GM19099 (cell line): Measurements from ENCODE around the gene FAM177B.

Experiments
- POLR2A ChIP-seq: IDR thresholded peaks from 3 replicates; pipeline ENCODE4 v1.6.1; 2011; ENCODE audit warnings: low read depth; ENCODE audit not compliant: insufficient read length; ENCODE audit errors: extremely low read depth

Gene FAM177B

GRCh38 chr1:222736972-222737371, at the start of gene FAM177B:
Gene FAM177B (plus strand): TSS chr1:222737202. CDS start chr1:222746546, 9,344 bp downstream.
- no peak for TF ChIP-seq POLR2A

GRCh38 chr1:222691016-222691415, 46.0 kb upstream of the FAM177B start:
- no peak for TF ChIP-seq POLR2A

GRCh38 chr1:222694927-222695326, 42.1 kb upstream of the FAM177B start:
- no peak for TF ChIP-seq POLR2A

GRCh38 chr1:222696741-222697140, 40.3 kb upstream of the FAM177B start:
- no peak for TF ChIP-seq POLR2A

GRCh38 chr1:222697203-222697602, 39.8 kb upstream of the FAM177B start:
- TF ChIP-seq POLR2A = no peak

- no peak for TF ChIP-seq POLR2A
Observed at GRCh38 chr1:222697826-222698225, 39.2 kb upstream of the FAM177B start.

- TF ChIP-seq POLR2A = no peak
Observed at GRCh38 chr1:222702210-222702609, 34.8 kb upstream of the FAM177B start.

GRCh38 chr1:222704260-222704659, 32.7 kb upstream of the FAM177B start:
- no peak for TF ChIP-seq POLR2A

- no peak for TF ChIP-seq POLR2A
Observed at GRCh38 chr1:222706815-222707214, 30.2 kb upstream of the FAM177B start.

GRCh38 chr1:222709700-222710153, 27.3 kb upstream of the FAM177B start:
- no peak for TF ChIP-seq POLR2A

GRCh38 chr1:222711319-222712252, 25.4 kb upstream of the FAM177B start:
- no peak for TF ChIP-seq POLR2A

GRCh38 chr1:222712253-222713090, 24.5 kb upstream of the FAM177B start, which contains the start of the genes AIDA and BROX:
Gene AIDA (minus strand): TSS chr1:222712491. CDS start chr1:222712317, 174 bp downstream.
Gene BROX (plus strand): TSS chr1:222712564. CDS start chr1:222715700, 3,136 bp downstream.
- peak; percentile 66 for TF ChIP-seq POLR2A

GRCh38 chr1:222713091-222713961, 23.7 kb upstream of the FAM177B start:
- peak; percentile 63 for TF ChIP-seq POLR2A

GRCh38 chr1:222716393-222716792, 20.6 kb upstream of the FAM177B start:
- TF ChIP-seq POLR2A = no peak
